GM12873 (cell line): ENCODE data around the gene PRKCH.

ENCODE experiments used
- CTCF ChIP-seq: IDR thresholded peaks from 2 replicates; pipeline ENCODE4 v1.5.1; 2012; ENCODE audit warnings: low read depth, mild to moderate bottlenecking, moderate library complexity, low read length, control low read depth; ENCODE audit not compliant: insufficient read depth; ENCODE audit errors: missing control alignments

The PRKCH gene

GRCh38 chr14:61325166-61325565 is 3.8 kb downstream of the PRKCH start:
- no peak for TF ChIP-seq CTCF

DNA sequence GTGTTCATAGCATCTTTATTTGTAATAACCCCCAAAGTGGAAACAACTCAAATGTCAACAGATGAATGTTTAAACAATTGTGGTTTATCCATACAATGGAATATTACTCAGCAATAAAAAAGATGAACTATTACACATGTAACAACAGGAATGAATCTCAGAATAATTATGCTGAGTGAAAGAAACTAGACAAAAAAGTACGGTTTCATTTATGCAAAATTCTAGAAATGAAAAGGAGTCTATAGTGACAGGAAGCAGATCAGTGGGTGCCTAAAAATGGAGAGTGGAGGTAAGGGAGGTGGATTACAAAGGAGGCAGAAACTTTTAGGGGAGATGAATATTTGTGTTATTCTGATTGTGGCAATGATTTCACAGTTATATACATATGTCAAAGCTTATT is 4.8 kb downstream of the PRKCH start:
- no peak for TF ChIP-seq CTCF

GRCh38 chr14:61326847-61327246 is 5.5 kb downstream of the PRKCH start:
- no peak for TF ChIP-seq CTCF

- TF ChIP-seq CTCF: no peak
Observed at GRCh38 chr14:61328626-61329262, 7.4 kb downstream of the PRKCH start.

GRCh38 chr14:61329478-61330051 is 8.2 kb downstream of the PRKCH start:
- no peak for TF ChIP-seq CTCF

DNA sequence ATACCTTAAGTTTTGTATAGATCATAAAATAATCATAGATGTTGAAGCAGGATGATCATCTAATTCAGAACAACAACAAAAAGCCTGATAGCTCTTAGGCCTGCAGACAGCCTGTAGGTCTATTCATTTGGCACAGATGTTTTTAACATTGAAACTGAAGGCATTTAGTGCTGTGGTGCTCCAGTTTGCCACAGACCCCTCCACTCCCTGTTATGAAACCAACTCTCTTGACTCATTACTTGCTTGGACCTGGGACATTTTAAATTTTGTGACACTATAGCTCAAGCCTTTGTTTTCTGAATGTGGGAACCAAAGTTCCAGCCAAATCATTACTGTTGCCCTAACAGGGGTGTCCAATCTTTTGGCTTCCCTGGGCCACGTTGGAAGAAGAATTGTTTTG is 9.1 kb downstream of the PRKCH start:
- TF ChIP-seq CTCF: no peak

GRCh38 chr14:61331992-61332657 is 10.7 kb downstream of the PRKCH start:
- no peak for TF ChIP-seq CTCF
